Stomach (tissue), 9 donors: ENCODE measurements around the gene TRMT2A. TPM values are rescaled to one million over a fixed set of nuclear protein-coding genes. Genes with fewer than 3 reads are reported as not detected.

Experiments
- DNase-seq, 2 donors: peaks; one replicate each; pipeline versions ENCODE4 v3.0.0 to v3.0.0-alpha.2; 2013 to 2019
- H3K27ac ChIP-seq, 5 donors: fragments of 200-600 bp in 4 of 5; sonication (generic) in 4 of 5; one replicate each; pipeline ENCODE4 v1.5.1; 2013 to 2019; ENCODE audit warnings: mild to moderate bottlenecking in 1 of 5, moderate library complexity in 1 of 5
- H3K27me3 ChIP-seq, 3 donors: fragments of 200-600 bp; sonication (generic); one replicate each; pipeline ENCODE4 v1.5.1; 2017 to 2019; ENCODE audit warnings: mixed run types in 1 of 3
- H3K36me3 ChIP-seq, 4 donors: fragments of 200-600 bp; sonication (generic); 1 replicate in 3 of 4; 2 replicates in 1 of 4; pipeline ENCODE4 v1.5.1; 2016 to 2019
- H3K4me1 ChIP-seq, 4 donors: fragments of 200-600 bp; sonication (generic); one replicate each; pipeline ENCODE4 v1.5.1; 2016 to 2019
- H3K4me3 ChIP-seq, 4 donors: fragments of 200-600 bp; sonication (generic) in 3 of 4; one replicate each; pipeline ENCODE4 v1.5.1; 2016 to 2019; ENCODE audit warnings: mild to moderate bottlenecking in 1 of 4
- H3K9me3 ChIP-seq, 4 donors: fragments of 200-600 bp; sonication (generic); one replicate each; pipeline ENCODE4 v1.5.1; 2016 to 2019
- EP300 ChIP-seq: sonication (generic); formaldehyde crosslinking; IDR thresholded peaks from one replicate; pipeline ENCODE4 v1.6.1; 2017; ENCODE audit warnings: antibody characterized with exemption
- POLR2A ChIP-seq, 4 donors: fragments of 450-650 bp; IDR thresholded peaks; one replicate each; pipeline ENCODE4 v1.6.1; 2016; ENCODE audit warnings: antibody characterized with exemption in 4 of 4, control low read depth in 2 of 4, mild to moderate bottlenecking in 1 of 4, moderate library complexity in 1 of 4
- POLR2AphosphoS5 ChIP-seq, 3 donors: sonication (generic); formaldehyde crosslinking; IDR thresholded peaks; one replicate each; pipeline ENCODE4 v1.6.1; 2016; ENCODE audit warnings: antibody characterized with exemption in 3 of 3
- WGBS, 5 donors: extraction: QIAGEN DNeasy Blood & Tissue Kit in 3 of 5; methylation state at CpG; one replicate each; pipeline versions ENCODE4 v1.1.5 to v1.1.7; 2013 to 2018; 5-methylcytosine and 5-hydroxymethylcytosine counted together
- intact Hi-C: fragments of 100-400 bp; cut with DNase I; formaldehyde crosslinking; loops from one replicate; pipeline ENCODE4 v1.15.1; 2023; ENCODE audit warnings: low total_unique reads
- polyA plus RNA-seq, 3 donors: library from polyadenylated mRNA; stranded (reverse); fragments of 200-250 nt; gene quantifications; one replicate each; pipeline ENCODE4 v1.2.3, GENCODE V29; 2013
- total RNA-seq, 5 donors: library from RNA; depleted of rRNA; stranded (reverse); fragments of >200 nt; gene quantifications; one replicate each; pipeline versions ENCODE4 v1.1.0 to v1.2.3, GENCODE V29; 2014 to 2016
- TF ChIP-seq, protein P1 (sequence below), 7 experiments: fragments of 450-650 bp in 4 of 7; fragments of 200-600 bp in 3 of 7; sonication (generic) in 3 of 7; IDR thresholded peaks; one replicate each; pipeline ENCODE4 v1.5.1; 2016 to 2019; ENCODE audit warnings: antibody characterized with exemption in 7 of 7, control low read depth in 2 of 7, mild to moderate bottlenecking in 1 of 7
- donor health status: healthy with polysubstance abuse.
- donor health status: Bipolar disorder and iron deficiency.
- donor health status: healthy.

TRMT2A gene
- total and polyA plus RNA-seq, 8 donors: 17.9 to 143 (median 62.6) TPM

DNA sequence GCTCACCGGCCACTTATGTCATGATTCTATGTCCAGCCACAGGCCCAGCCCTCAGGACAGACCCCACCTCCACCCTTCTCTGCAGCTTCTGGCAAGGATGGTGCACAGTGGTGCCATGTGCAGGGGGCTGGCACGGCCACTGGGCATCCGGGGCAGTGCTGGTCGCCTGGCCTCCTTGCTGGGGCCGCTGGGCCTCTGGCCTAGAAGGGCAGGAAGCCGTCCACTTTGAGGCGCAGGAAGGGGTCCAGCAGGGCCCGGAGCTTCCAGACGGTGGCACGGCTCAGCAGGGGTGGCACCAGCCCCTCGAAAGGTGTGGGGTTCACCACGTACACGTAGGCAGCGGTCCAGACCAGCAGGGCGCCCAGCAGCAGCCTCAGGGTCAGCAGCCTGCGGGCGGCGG, 31.4 kb upstream of the TRMT2A start:
- no peak overlapping the region for H3K4me3 ChIP-seq
- H3K27me3 ChIP-seq: no peaks in the 10 kb centered on the region
- H3K4me1 ChIP-seq: no peaks in the 10 kb centered on the region
- no peak for DNase-seq
- 77 to 91% (median 86%) methylated on average over 6 to 18 of the region's 18 CpGs for WGBS, 5 donors
- intact Hi-C loops: no loop called here
- no peak overlapping the region for H3K27ac ChIP-seq
- TF ChIP-seq EP300 (no peak), POLR2A (IDR thresholded peaks at IDR 0.05) (no peak), POLR2AphosphoS5 (IDR thresholded peaks at IDR 0.05) (no peak)
- TF ChIP-seq, protein P1, sequence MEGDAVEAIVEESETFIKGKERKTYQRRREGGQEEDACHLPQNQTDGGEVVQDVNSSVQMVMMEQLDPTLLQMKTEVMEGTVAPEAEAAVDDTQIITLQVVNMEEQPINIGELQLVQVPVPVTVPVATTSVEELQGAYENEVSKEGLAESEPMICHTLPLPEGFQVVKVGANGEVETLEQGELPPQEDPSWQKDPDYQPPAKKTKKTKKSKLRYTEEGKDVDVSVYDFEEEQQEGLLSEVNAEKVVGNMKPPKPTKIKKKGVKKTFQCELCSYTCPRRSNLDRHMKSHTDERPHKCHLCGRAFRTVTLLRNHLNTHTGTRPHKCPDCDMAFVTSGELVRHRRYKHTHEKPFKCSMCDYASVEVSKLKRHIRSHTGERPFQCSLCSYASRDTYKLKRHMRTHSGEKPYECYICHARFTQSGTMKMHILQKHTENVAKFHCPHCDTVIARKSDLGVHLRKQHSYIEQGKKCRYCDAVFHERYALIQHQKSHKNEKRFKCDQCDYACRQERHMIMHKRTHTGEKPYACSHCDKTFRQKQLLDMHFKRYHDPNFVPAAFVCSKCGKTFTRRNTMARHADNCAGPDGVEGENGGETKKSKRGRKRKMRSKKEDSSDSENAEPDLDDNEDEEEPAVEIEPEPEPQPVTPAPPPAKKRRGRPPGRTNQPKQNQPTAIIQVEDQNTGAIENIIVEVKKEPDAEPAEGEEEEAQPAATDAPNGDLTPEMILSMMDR (IDR thresholded peaks at IDR 0.05): no peak
- H3K9me3 ChIP-seq: no peaks in the 10 kb centered on the region
- peaks cover 0 to 29% (median 21%) of the 10 kb centered on the region in 4 donors for H3K36me3 ChIP-seq

- 65 to 73% (median 69%) methylated on average over 11 to 14 of the region's 14 CpGs for WGBS, 5 donors
- TF ChIP-seq POLR2A (IDR thresholded peaks at IDR 0.05): no peak
- TF ChIP-seq, protein P1 (IDR thresholded peaks at IDR 0.05): no peak
- no peak for DNase-seq
- Histone ChIP-seq H3K4me3 (no peak overlapping the region), H3K27ac (no peak overlapping the region), H3K9me3 (no peaks in the 10 kb centered on the region), H3K27me3 (no peaks in the 10 kb centered on the region), H3K36me3 (peaks cover 0 to 39% (median 31%) of the 10 kb centered on the region in 4 donors), H3K4me1 (no peaks in the 10 kb centered on the region)
- intact Hi-C loops: no loop called here
These were observed 30.4 kb upstream of the TRMT2A start for GRCh38 chr22:20147237-20147988.

DNA sequence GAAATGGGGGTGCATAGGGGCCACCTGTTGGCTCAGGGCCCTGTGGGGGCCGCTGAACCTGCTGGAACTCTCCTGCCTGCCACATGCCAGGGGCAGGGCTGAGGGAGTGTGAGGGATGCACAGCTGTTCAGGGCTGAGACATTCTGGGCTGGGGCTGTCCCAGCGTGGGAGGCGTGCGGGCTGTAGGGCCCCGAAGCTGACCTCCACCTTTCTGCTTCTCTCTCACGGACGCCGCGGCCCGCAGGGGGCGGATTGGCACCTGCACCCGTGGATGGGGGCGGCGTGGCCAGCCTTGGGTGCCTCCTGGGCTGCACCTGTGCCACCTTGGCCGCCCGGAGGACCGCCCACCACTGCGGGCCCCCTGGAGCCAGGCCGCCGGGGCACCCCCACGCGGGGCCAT, 29.8 kb upstream of the TRMT2A start:
- H3K36me3 ChIP-seq: peaks cover 0 to 45% (median 34%) of the 10 kb centered on the region in 4 donors
- DNase-seq: no peak
- H3K9me3 ChIP-seq: no peaks in the 10 kb centered on the region
- no peak overlapping the region for H3K4me3 ChIP-seq
- no peak overlapping the region for H3K27ac ChIP-seq
- no peaks in the 10 kb centered on the region for H3K4me1 ChIP-seq
- H3K27me3 ChIP-seq: no peaks in the 10 kb centered on the region
- intact Hi-C loops: no loop called here
- WGBS, 5 donors: 66 to 84% (median 68%) methylated on average over 1 to 22 of the region's 22 CpGs
- no peak for TF ChIP-seq POLR2AphosphoS5 (IDR thresholded peaks at IDR 0.05)
- no peak for TF ChIP-seq EP300
- TF ChIP-seq, protein P1 (IDR thresholded peaks at IDR 0.05): no peak
- no peak for TF ChIP-seq POLR2A (IDR thresholded peaks at IDR 0.05)

DNA sequence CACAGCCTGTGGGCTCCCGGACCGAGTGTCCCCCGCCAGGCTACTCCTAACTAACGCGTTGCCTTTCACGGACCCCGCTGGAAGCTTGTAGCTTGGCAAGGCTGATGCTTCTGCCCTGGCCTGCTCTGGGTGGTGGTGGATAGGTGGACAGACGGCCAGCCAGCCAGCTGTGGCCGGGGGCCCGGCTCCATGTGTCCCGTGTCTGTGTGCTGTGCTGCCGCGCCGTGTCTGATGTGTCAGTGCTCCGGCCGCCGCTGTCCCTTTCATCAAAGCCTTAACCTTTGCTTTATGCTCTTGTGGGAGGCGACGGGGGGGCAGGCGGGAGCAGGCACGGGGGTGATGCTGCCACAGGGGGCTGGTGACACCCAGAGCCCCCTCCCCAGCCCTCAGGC, 28.8 kb upstream of the TRMT2A start:
- Histone ChIP-seq H3K27me3 (no peaks in the 10 kb centered on the region), H3K9me3 (no peaks in the 10 kb centered on the region), H3K4me3 (no peak overlapping the region), H3K4me1 (no peaks in the 10 kb centered on the region), H3K36me3 (peaks cover 0 to 55% (median 44%) of the 10 kb centered on the region in 4 donors), H3K27ac (no peak overlapping the region)
- DNase-seq: no peak
- TF ChIP-seq POLR2A (IDR thresholded peaks at IDR 0.05) (no peak), EP300 (no peak), POLR2AphosphoS5 (IDR thresholded peaks at IDR 0.05) (no peak)
- TF ChIP-seq, protein P1 (IDR thresholded peaks at IDR 0.05): no peak
- intact Hi-C loops: no loop called here
- 86 to 93% (median 91%) methylated on average over 18 to 21 of the region's 21 CpGs for WGBS, 5 donors
